ENCODE results near the gene LYSMD2. TPM values are rescaled to one million over a fixed set of nuclear protein-coding genes. Genes with fewer than 3 reads are reported as not detected.

LYSMD2 gene
- total and polyA plus RNA-seq, 9 of the 15 experiments (the other 6 are each of a cell fraction or from before 2014, with no cell fraction given): 4.3 to 30.3 (median 9.8) TPM

GRCh38 chr15:51681303-51681963, 56.0 kb downstream of the LYSMD2 start, which contains the start of gene SCG3 (continued):
- TF ChIP-seq, protein P1, sequence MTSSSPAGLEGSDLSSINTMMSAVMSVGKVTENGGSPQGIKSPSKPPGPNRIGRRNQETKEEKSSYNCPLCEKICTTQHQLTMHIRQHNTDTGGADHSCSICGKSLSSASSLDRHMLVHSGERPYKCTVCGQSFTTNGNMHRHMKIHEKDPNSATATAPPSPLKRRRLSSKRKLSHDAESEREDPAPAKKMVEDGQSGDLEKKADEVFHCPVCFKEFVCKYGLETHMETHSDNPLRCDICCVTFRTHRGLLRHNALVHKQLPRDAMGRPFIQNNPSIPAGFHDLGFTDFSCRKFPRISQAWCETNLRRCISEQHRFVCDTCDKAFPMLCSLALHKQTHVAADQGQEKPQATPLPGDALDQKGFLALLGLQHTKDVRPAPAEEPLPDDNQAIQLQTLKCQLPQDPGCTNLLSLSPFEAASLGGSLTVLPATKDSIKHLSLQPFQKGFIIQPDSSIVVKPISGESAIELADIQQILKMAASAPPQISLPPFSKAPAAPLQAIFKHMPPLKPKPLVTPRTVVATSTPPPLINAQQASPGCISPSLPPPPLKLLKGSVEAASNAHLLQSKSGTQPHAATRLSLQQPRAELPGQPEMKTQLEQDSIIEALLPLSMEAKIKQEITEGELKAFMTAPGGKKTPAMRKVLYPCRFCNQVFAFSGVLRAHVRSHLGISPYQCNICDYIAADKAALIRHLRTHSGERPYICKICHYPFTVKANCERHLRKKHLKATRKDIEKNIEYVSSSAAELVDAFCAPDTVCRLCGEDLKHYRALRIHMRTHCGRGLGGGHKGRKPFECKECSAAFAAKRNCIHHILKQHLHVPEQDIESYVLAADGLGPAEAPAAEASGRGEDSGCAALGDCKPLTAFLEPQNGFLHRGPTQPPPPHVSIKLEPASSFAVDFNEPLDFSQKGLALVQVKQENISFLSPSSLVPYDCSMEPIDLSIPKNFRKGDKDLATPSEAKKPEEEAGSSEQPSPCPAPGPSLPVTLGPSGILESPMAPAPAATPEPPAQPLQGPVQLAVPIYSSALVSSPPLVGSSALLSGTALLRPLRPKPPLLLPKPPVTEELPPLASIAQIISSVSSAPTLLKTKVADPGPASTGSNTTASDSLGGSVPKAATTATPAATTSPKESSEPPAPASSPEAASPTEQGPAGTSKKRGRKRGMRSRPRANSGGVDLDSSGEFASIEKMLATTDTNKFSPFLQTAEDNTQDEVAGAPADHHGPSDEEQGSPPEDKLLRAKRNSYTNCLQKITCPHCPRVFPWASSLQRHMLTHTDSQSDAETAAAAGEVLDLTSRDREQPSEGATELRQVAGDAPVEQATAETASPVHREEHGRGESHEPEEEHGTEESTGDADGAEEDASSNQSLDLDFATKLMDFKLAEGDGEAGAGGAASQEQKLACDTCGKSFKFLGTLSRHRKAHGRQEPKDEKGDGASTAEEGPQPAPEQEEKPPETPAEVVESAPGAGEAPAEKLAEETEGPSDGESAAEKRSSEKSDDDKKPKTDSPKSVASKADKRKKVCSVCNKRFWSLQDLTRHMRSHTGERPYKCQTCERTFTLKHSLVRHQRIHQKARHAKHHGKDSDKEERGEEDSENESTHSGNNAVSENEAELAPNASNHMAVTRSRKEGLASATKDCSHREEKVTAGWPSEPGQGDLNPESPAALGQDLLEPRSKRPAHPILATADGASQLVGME (CRISPR knock-in tag; IDR thresholded peaks at IDR 0.05): 0 out of 2 replicates have a peak, but pooled peaks have one; percentile 11
- TF ChIP-seq RNF2 (IDR thresholded peaks at IDR 0.05): peak; percentile 66; the same call in 1 of the 2 replicates
- TF ChIP-seq MXI1 (IDR thresholded peaks at IDR 0.05; ENCODE audit: low read depth, low read length): 0 out of 2 replicates have a peak, but pooled peaks have one; percentile 40
- TF ChIP-seq, protein P2, sequence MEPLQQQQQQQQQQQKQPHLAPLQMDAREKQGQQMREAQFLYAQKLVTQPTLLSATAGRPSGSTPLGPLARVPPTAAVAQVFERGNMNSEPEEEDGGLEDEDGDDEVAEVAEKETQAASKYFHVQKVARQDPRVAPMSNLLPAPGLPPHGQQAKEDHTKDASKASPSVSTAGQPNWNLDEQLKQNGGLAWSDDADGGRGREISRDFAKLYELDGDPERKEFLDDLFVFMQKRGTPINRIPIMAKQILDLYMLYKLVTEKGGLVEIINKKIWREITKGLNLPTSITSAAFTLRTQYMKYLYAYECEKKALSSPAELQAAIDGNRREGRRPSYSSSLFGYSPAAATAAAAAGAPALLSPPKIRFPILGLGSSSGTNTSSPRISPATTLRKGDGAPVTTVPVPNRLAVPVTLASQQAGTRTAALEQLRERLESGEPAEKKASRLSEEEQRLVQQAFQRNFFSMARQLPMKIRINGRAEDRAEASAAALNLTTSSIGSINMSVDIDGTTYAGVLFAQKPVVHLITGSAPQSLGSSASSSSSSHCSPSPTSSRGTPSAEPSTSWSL (CRISPR knock-in tag; IDR thresholded peaks at IDR 0.05; ENCODE audit: borderline replicate concordance): no peak
- no peak for TF ChIP-seq ZNF445 (CRISPR knock-in tag; IDR thresholded peaks at IDR 0.05; ENCODE audit: low read depth)
- TF ChIP-seq, protein P3, sequence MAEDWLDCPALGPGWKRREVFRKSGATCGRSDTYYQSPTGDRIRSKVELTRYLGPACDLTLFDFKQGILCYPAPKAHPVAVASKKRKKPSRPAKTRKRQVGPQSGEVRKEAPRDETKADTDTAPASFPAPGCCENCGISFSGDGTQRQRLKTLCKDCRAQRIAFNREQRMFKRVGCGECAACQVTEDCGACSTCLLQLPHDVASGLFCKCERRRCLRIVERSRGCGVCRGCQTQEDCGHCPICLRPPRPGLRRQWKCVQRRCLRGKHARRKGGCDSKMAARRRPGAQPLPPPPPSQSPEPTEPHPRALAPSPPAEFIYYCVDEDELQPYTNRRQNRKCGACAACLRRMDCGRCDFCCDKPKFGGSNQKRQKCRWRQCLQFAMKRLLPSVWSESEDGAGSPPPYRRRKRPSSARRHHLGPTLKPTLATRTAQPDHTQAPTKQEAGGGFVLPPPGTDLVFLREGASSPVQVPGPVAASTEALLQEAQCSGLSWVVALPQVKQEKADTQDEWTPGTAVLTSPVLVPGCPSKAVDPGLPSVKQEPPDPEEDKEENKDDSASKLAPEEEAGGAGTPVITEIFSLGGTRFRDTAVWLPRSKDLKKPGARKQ (CRISPR knock-in tag; IDR thresholded peaks at IDR 0.05): no peak
- TF ChIP-seq HDAC1 (IDR thresholded peaks at IDR 0.05): peak in 1 of 2 experiments; percentile 97; a peak in 3 of 4 replicates
- TF ChIP-seq ZNF24 (IDR thresholded peaks at IDR 0.05): peak; percentile 79
- TF ChIP-seq C11orf30 (IDR thresholded peaks at IDR 0.05; ENCODE audit: low read depth): peak; percentile 33; the same call in 1 of the 2 replicates
- no peak for TF ChIP-seq ZNF124 (CRISPR knock-in tag; IDR thresholded peaks at IDR 0.05)
- peak; percentile 99 for TF ChIP-seq MIER1 (IDR thresholded peaks at IDR 0.05; ENCODE audit: low read depth)
- peak; percentile 95 for TF ChIP-seq SPI1 (IDR thresholded peaks at IDR 0.05; ENCODE audit: borderline replicate concordance, low read depth, low read length)
- TF ChIP-seq ZBTB1 (CRISPR knock-in tag; IDR thresholded peaks at IDR 0.05; ENCODE audit: borderline replicate concordance, low read depth): peak; percentile 76; the same call in 1 of the 2 replicates
- TF ChIP-seq XRCC5 (IDR thresholded peaks at IDR 0.05; ENCODE audit: low read depth, low read length): peak; percentile 63; the same call in 1 of the 2 replicates
- TF ChIP-seq EP300 (IDR thresholded peaks at IDR 0.05; ENCODE audit: low read length): 0 out of 2 replicates have a peak, but pooled peaks have one; percentile 16
- peak; percentile 96 for TF ChIP-seq ZNF584 (CRISPR knock-in tag; IDR thresholded peaks at IDR 0.05; ENCODE audit: low read depth)
- TF ChIP-seq GATAD2B (IDR thresholded peaks at IDR 0.05; ENCODE audit: borderline replicate concordance): no peak

All from K562 (cell line).